K562 (cell line): ENCODE measurements around the gene MANBA. TPM values are rescaled to one million over a fixed set of nuclear protein-coding genes. Genes with fewer than 3 reads are reported as not detected.

Source experiments
- ATAC-seq: fragments of 200-7000 bp; cut with Tn5 transposase; 3 replicates; pipeline ENCODE4 v1.9.1; 2020; ENCODE audit warnings: moderate library complexity
- BruUV-seq: library from RNA; stranded (reverse); fragments of 400-500 nt; replicated peaks from 2 replicates; lab custom pipeline; 2021; lab: Mats Ljungman, UMichigan
- CTCF ChIA-PET: fragments of 300-600 bp; formaldehyde crosslinking; extraction: SDS; loops from one replicate; lab custom pipeline; 2021; ENCODE audit warnings: low intra/inter-chr PET ratio; lab: Yijun Ruan, JAX
- POLR2A ChIA-PET: fragments of 300-600, 350-650 bp; sonication (Branson Sonifier 250); formaldehyde crosslinking; extraction: SDS; loops from one replicate; lab custom pipeline; 2021; ENCODE audit warnings: antibody characterized with exemption, inconsistent platforms; lab: Yijun Ruan, JAX
- DNase-seq, 4 experiments: peaks; one replicate each; pipeline versions ENCODE4 v3.0.0 to v3.0.0-alpha.2; 2011 to 2018; ENCODE audit warnings: low spot score in 3 of 4, mixed read lengths in 3 of 4; ENCODE audit errors: extremely low read depth in 1 of 4
- FAIRE-seq: peaks from 2 replicates; lab custom pipeline; 2011; peaks lifted over from hg19 to GRCh38; lab: Jason Lieb, UNC
- H2AFZ ChIP-seq: 2 replicates; pipeline ENCODE4 v1.6.0; 2011; ENCODE audit warnings: low read depth, low read length, control low read depth, inconsistent platforms
- H3K27ac ChIP-seq: fragments of 200-600 bp; 3 replicates; pipeline ENCODE4 v1.8.0; 2011; ENCODE audit warnings: low read depth, mild to moderate bottlenecking, control low read depth, inconsistent platforms, low read length, moderate library complexity, mixed read lengths; ENCODE audit errors: extremely low read depth
- H3K27me3 ChIP-seq, 2 experiments: fragments of 300-600 bp in 1 of 2; 2 replicates in 1 of 2; 3 replicates in 1 of 2; pipeline versions ENCODE4 v1.6.0 to v1.8.0; 2011; ENCODE audit warnings: inconsistent platforms in 2 of 2, low read length in 2 of 2, mild to moderate bottlenecking in 1 of 2, mixed read lengths in 1 of 2, moderate library complexity in 1 of 2; ENCODE audit not compliant: control insufficient read depth in 2 of 2, insufficient read depth in 2 of 2
- H3K36me3 ChIP-seq: fragments of 300-600 bp; 3 replicates; pipeline ENCODE4 v1.8.0; 2011; ENCODE audit warnings: mild to moderate bottlenecking, low read length, inconsistent platforms; ENCODE audit not compliant: control insufficient read depth, insufficient read depth
- H3K4me1 ChIP-seq, 2 experiments: fragments of 200-600 bp in 1 of 2; replicated peaks in 1 of 2; 2 replicates in 1 of 2; 3 replicates in 1 of 2; pipeline versions ENCODE4 v1.5.1 to v1.8.0; 2011; ENCODE audit warnings: inconsistent platforms in 2 of 2, low read length in 2 of 2, mild to moderate bottlenecking in 1 of 2, mixed read lengths in 1 of 2, moderate library complexity in 1 of 2; ENCODE audit not compliant: control insufficient read depth in 2 of 2, insufficient read depth in 2 of 2
- H3K4me2 ChIP-seq: 2 replicates; pipeline ENCODE4 v1.6.1; 2011; ENCODE audit warnings: low read length, control low read depth, inconsistent platforms, mixed read lengths; ENCODE audit not compliant: insufficient read depth
- H3K4me3 ChIP-seq: fragments of 200-600 bp; sonication (generic), shearing (Covaris generic); 2 replicates; pipeline ENCODE4 v1.5.1; 2016; ENCODE audit warnings: control low read depth, inconsistent platforms
- H3K79me2 ChIP-seq: fragments of 200-600 bp; 3 replicates; pipeline ENCODE4 v1.8.0; 2011; ENCODE audit warnings: low read length, inconsistent platforms; ENCODE audit not compliant: control insufficient read depth, insufficient read depth
- H3K9ac ChIP-seq, 2 experiments: 2 replicates each; pipeline versions ENCODE4 v1.6.0 to v1.6.1; 2011; ENCODE audit warnings: low read depth in 2 of 2, low read length in 2 of 2, control low read depth in 1 of 2, inconsistent platforms in 1 of 2, mild to moderate bottlenecking in 1 of 2, mixed read lengths in 1 of 2; ENCODE audit not compliant: insufficient read depth in 1 of 2
- H3K9me1 ChIP-seq: one replicate; pipeline ENCODE4 v1.6.0; 2011; ENCODE audit warnings: inconsistent platforms, mild to moderate bottlenecking, low read length, moderate library complexity; ENCODE audit not compliant: control insufficient read depth, insufficient read depth
- H3K9me3 ChIP-seq: replicated peaks from 2 replicates; pipeline ENCODE4 v1.5.1; 2011; ENCODE audit warnings: low read depth, low read length, inconsistent platforms; ENCODE audit not compliant: control insufficient read depth, insufficient read depth
- H4K20me1 ChIP-seq: replicated peaks from 2 replicates; pipeline ENCODE4 v1.6.1; 2011; ENCODE audit warnings: low read length, inconsistent platforms, mixed read lengths; ENCODE audit not compliant: control insufficient read depth, insufficient read depth
- ARID1B ChIP-seq: fragments of 450-650 bp; IDR thresholded peaks from 2 replicates; pipeline ENCODE4 v1.6.1; 2016; ENCODE audit warnings: antibody characterized with exemption, mild to moderate bottlenecking, inconsistent platforms
- ARID3A ChIP-seq: IDR thresholded peaks from 2 replicates; pipeline ENCODE4 v1.6.1; 2012; ENCODE audit warnings: low read depth, low read length, improper control_type of control experiment, borderline replicate concordance
- HDAC6 ChIP-seq: IDR thresholded peaks from 2 replicates; pipeline ENCODE4 v1.6.1; 2012; ENCODE audit warnings: low read depth, mild to moderate bottlenecking, control low read depth, inconsistent platforms, low read length, moderate library complexity
- JUNB ChIP-seq: fragments of 450-650 bp; formaldehyde crosslinking; conservative IDR thresholded peaks from 2 replicates; pipeline ENCODE4 v1.4.0; 2020; ENCODE audit warnings: mild to moderate bottlenecking
- POLR2AphosphoS5 ChIP-seq: IDR thresholded peaks from 2 replicates; pipeline ENCODE4 v1.6.1; 2011; ENCODE audit warnings: mild to moderate bottlenecking, low read depth, low read length, moderate library complexity; ENCODE audit not compliant: control insufficient read depth, insufficient read depth
- POLR2G ChIP-seq: fragments of 200-400 bp; formaldehyde crosslinking; IDR thresholded peaks from 2 replicates; pipeline ENCODE4 v1.6.1; 2017; ENCODE audit warnings: low read depth, mild to moderate bottlenecking, antibody characterized with exemption, low read length, moderate library complexity
- TOE1 ChIP-seq, 2 experiments: fragments of 450-650 bp in 1 of 2; sonication (generic) in 1 of 2; formaldehyde crosslinking in 1 of 2; IDR thresholded peaks; 2 replicates each; pipeline versions ENCODE4 v1.7.1 to v1.8.0; 2016 to 2022; ENCODE audit warnings: borderline replicate concordance in 2 of 2, mild to moderate bottlenecking in 2 of 2, antibody characterized with exemption in 1 of 2, inconsistent platforms in 1 of 2, low read depth in 1 of 2, missing genetic modification reagents in 1 of 2, moderate library complexity in 1 of 2
- ZNF3 ChIP-seq: fragments of 250-450 bp; sonication (Bioruptor Pico); IDR thresholded peaks from 2 replicates; pipeline ENCODE4 v1.5.0; 2021; ENCODE audit warnings: mild to moderate bottlenecking, moderate library complexity
- ZNF436 ChIP-seq: fragments of 250-450, 450-650 bp; sonication (Bioruptor Pico); formaldehyde crosslinking; IDR thresholded peaks from 2 replicates; pipeline ENCODE4 v1.7.0; 2020; ENCODE audit warnings: mild to moderate bottlenecking
- WGBS: fragments of 100-300 bp; shearing (Covaris generic); methylation state at CpG from one replicate; pipeline ENCODE4 v1.1.6; 2016; ENCODE audit warnings: low coverage, mixed read lengths; ENCODE audit not compliant: insufficient coverage; ENCODE audit errors: missing lambda C conversion rate; 5-methylcytosine and 5-hydroxymethylcytosine counted together
- in situ Hi-C: fragments of 300-500 bp; cut with MboI; formaldehyde crosslinking; loops from 4 replicates; pipeline ENCODE4 v1.15.0; 2018; ENCODE audit warnings: inconsistent platforms, mixed read lengths
- intact Hi-C: fragments of 100-400 bp; cut with micrococcal nuclease; formaldehyde crosslinking; loops from 2 replicates; pipeline ENCODE4 v1.14.2; 2022
- polyA plus RNA-seq, 8 experiments: library from polyadenylated mRNA; depleted of rRNA in 4 of 8; stranded (reverse) in 5 of 8; unstranded in 3 of 8; fragments of >200 nt; fragmentation: Nextera tagmentation in 2 of 8; fragmentation: Illumina TruSeq in 1 of 8; extraction: Ambion mirVana in 2 of 8; extraction: Trizol in 1 of 8; gene quantifications; 2 replicates each; pipeline versions ENCODE4 v1.2.1 to v1.2.3, GENCODE V29; 2011 to 2014; ENCODE audit warnings: inconsistent platforms in 1 of 8, missing spikeins in 1 of 8
- total RNA-seq, 7 experiments: library from RNA; depleted of rRNA in 6 of 7; stranded (reverse); fragments of >200 nt in 6 of 7; fragmentation: Illumina TruSeq in 2 of 7; extraction: Trizol in 2 of 7; gene quantifications; 2 replicates each; pipeline versions ENCODE4 v1.2.1 to v1.2.3, GENCODE V29; 2011 to 2021; ENCODE audit warnings: low replicate concordance in 1 of 7
- TF ChIP-seq, protein P1 (sequence below), 2 experiments: fragments of 450-650 bp; formaldehyde crosslinking in 1 of 2; IDR thresholded peaks; 2 replicates each; pipeline versions ENCODE4 v1.4.0 to v1.6.1; 2014 to 2020; ENCODE audit warnings: mild to moderate bottlenecking in 2 of 2, borderline replicate concordance in 1 of 2, low read depth in 1 of 2

Gene MANBA
- total and polyA plus RNA-seq, 9 of the 15 experiments (the other 6 are each of a cell fraction or from before 2014, with no cell fraction given): 1.8 to 12.9 (median 7.7) TPM

- TF ChIP-seq, protein P1, sequence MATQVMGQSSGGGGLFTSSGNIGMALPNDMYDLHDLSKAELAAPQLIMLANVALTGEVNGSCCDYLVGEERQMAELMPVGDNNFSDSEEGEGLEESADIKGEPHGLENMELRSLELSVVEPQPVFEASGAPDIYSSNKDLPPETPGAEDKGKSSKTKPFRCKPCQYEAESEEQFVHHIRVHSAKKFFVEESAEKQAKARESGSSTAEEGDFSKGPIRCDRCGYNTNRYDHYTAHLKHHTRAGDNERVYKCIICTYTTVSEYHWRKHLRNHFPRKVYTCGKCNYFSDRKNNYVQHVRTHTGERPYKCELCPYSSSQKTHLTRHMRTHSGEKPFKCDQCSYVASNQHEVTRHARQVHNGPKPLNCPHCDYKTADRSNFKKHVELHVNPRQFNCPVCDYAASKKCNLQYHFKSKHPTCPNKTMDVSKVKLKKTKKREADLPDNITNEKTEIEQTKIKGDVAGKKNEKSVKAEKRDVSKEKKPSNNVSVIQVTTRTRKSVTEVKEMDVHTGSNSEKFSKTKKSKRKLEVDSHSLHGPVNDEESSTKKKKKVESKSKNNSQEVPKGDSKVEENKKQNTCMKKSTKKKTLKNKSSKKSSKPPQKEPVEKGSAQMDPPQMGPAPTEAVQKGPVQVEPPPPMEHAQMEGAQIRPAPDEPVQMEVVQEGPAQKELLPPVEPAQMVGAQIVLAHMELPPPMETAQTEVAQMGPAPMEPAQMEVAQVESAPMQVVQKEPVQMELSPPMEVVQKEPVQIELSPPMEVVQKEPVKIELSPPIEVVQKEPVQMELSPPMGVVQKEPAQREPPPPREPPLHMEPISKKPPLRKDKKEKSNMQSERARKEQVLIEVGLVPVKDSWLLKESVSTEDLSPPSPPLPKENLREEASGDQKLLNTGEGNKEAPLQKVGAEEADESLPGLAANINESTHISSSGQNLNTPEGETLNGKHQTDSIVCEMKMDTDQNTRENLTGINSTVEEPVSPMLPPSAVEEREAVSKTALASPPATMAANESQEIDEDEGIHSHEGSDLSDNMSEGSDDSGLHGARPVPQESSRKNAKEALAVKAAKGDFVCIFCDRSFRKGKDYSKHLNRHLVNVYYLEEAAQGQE (IDR thresholded peaks at IDR 0.05; ENCODE audit: borderline replicate concordance): peak; percentile 52; the same call in 1 of the 2 replicates
- TF ChIP-seq, protein P1 (CRISPR knock-in tag; IDR thresholded peaks at IDR 0.05; ENCODE audit: low read depth): no peak
- TF ChIP-seq, all 486 proteins: peak for 3
Observed at GRCh38 chr4:102610007-102610406, 150.8 kb downstream of the MANBA start (continued).

DNA sequence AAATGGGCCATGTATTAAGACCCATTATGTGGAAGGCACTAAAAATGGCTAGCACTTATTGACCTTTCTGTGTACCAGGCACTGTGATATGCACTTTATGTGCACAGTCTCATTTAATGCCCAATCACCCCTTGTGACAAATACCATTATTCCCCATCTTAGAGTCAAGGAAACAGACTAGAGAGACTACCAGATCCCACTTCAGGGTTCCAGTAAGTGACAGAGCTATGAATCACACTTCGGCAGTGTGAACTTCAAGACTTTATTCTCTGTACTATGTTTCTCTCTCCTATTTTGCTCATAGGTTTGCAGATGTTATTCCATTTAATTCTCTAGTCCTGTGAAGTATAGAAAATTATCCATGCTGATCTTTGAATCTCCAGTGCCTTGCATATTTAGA is 152.6 kb downstream of the MANBA start:
- no peaks in the 10 kb centered on the region for H3K27me3 ChIP-seq
- no peak overlapping the region for H3K4me3 ChIP-seq
- H3K9me1 ChIP-seq: no peaks in the 10 kb centered on the region
- 88% methylated on average over 1 of the region's 1 CpG for WGBS
- ChIA-PET POLR2A (no interaction called here), CTCF (no interaction called here)
- in situ Hi-C loops: loop anchor here (25.0 kb wide), 1 partner anchor 1329 kb away; no protein-coding TSS in a partner anchor
- no peaks in the 10 kb centered on the region for H3K4me1 ChIP-seq
- intact Hi-C loops: no loop called here
- no peaks in the 10 kb centered on the region for H3K9me3 ChIP-seq
- DNase-seq (no peak), FAIRE-seq (no peak), ATAC-seq (no peak)
- H3K9ac ChIP-seq: no peak overlapping the region
- no peaks in the 10 kb centered on the region for H3K79me2 ChIP-seq
- no peak overlapping the region for H3K27ac ChIP-seq
- peaks cover 29% of the 10 kb centered on the region; the same call in 2 of the 3 replicates for H3K36me3 ChIP-seq
- no TSS peak for BruUV-seq
- H4K20me1 ChIP-seq: no peaks in the 10 kb centered on the region
- no peak overlapping the region for H3K4me2 ChIP-seq
- no peak overlapping the region for H2AFZ ChIP-seq
- TF ChIP-seq TOE1 (IDR thresholded peaks at IDR 0.05; ENCODE audit: borderline replicate concordance) (no peak), TOE1 (CRISPR knock-in tag; IDR thresholded peaks at IDR 0.05; ENCODE audit: borderline replicate concordance, low read depth) (no peak), ARID1B (no peak), POLR2G (no peak), JUNB (CRISPR knock-in tag) (no peak), ZNF436 (CRISPR knock-in tag) (no peak), ZNF3 (no peak), ARID3A (no peak), POLR2AphosphoS5 (no peak), HDAC6 (no peak)
- TF ChIP-seq, all 486 proteins: peak for 0
